GM21367 (cell line): ENCODE measurements around the gene ADIRF.
"Not testable (repeated sequence)": the region's sequence is repeated elsewhere in the genome, so short reads cannot be mapped to it uniquely, and the experiment has no call there.

Experiments
- ATAC-seq: cut with Tn5 transposase; IDR thresholded peaks from one replicate; pipeline ENCODE4 v1.9.1; 2021; ENCODE audit not compliant: unreplicated experiment

The ADIRF gene

GRCh38 chr10:87019504-87019903, 51.2 kb downstream of the ADIRF start:
- not testable (repeated sequence) for ATAC-seq

DNA sequence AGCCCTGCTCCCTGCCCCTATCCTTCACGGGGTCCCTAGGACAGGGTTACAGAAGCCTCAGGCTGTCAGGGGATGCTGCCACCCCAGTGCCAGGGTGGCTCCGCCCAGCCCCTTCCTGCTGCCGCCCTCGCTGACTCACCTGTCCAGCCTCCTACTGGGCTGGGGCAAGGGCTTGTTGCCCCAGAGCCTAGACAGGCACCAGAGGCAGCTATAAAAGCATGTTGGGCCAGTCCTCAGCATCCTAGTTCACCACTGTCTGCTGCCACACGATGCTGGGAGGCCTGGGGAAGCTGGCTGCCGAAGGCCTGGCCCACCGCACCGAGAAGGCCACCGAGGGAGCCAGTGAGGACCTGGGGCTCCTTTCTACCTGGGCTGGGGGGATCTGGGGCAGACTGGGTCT, 51.8 kb downstream of the ADIRF start, which contains the start of gene FAM25A:
Gene FAM25A, plus strand, starts transcription at position 239 of the 400 bp plus-strand sequence. Its CDS starts 31 bp downstream, at position 270.
- not testable (repeated sequence) for ATAC-seq
